PC-9 (cell line): ENCODE data around the gene NAPSA. TPM values are rescaled to one million over a fixed set of nuclear protein-coding genes. Genes with fewer than 3 reads are reported as not detected.

Experiments
- BruUV-seq: library from RNA; stranded (reverse); fragments of 400-500 nt; replicated peaks from 2 replicates; lab custom pipeline; 2021; lab: Mats Ljungman, UMichigan
- CTCF ChIA-PET: fragments of 300-600 bp; sonication (Branson Sonifier 250); formaldehyde crosslinking; loops from one replicate; lab custom pipeline; 2022; ENCODE audit warnings: antibody characterized with exemption; lab: Charles Lee
- POLR2A ChIA-PET: fragments of 300-600 bp; sonication (Branson Sonifier 250); formaldehyde crosslinking; loops from one replicate; lab custom pipeline; 2022; ENCODE audit warnings: antibody characterized with exemption; ENCODE audit not compliant: unreplicated experiment; lab: Charles Lee
- DNase-seq, 2 experiments: peaks; one replicate each; pipeline versions ENCODE4 v3.0.0 to v3.0.0-alpha.2; 2015 to 2022; ENCODE audit warnings: mixed read lengths in 1 of 2
- H2AFZ ChIP-seq: fragments of 200-600 bp; sonication (generic); 2 replicates; pipeline ENCODE4 v1.8.1; 2017; ENCODE audit warnings: antibody characterized with exemption
- H3F3A ChIP-seq: fragments of 200-600 bp; sonication (generic); 2 replicates; pipeline ENCODE4 v1.8.1; 2017; ENCODE audit warnings: antibody characterized with exemption, mild to moderate bottlenecking, low read depth; ENCODE audit not compliant: insufficient read depth
- H3K27ac ChIP-seq: fragments of 200-600 bp; sonication (generic); 2 replicates; pipeline ENCODE4 v1.6.1; 2016; ENCODE audit warnings: mixed run types
- H3K27me3 ChIP-seq: fragments of 200-600 bp; sonication (generic); 2 replicates; pipeline ENCODE4 v1.6.1; 2016; ENCODE audit warnings: low read depth, mixed run types; ENCODE audit not compliant: insufficient read depth
- H3K36me3 ChIP-seq: fragments of 200-600 bp; sonication (generic); 2 replicates; pipeline ENCODE4 v1.6.1; 2016; ENCODE audit warnings: low read depth, mixed run types
- H3K4me1 ChIP-seq: fragments of 200-600 bp; sonication (generic); replicated peaks from 2 replicates; pipeline ENCODE4 v1.6.1; 2016; ENCODE audit warnings: mixed run types; ENCODE audit not compliant: insufficient read depth
- H3K4me2 ChIP-seq: fragments of 200-600 bp; sonication (generic); 2 replicates; pipeline ENCODE4 v1.6.1; 2017; ENCODE audit warnings: mixed run types
- H3K4me3 ChIP-seq: fragments of 200-600 bp; sonication (generic); 2 replicates; pipeline ENCODE4 v1.6.1; 2016; ENCODE audit warnings: mixed run types
- H3K79me2 ChIP-seq: fragments of 200-600 bp; sonication (generic); 2 replicates; pipeline ENCODE4 v1.6.1; 2017; ENCODE audit warnings: low read depth, mixed run types
- H3K9me2 ChIP-seq: fragments of 200-600 bp; sonication (generic); 2 replicates; pipeline ENCODE4 v1.8.1; 2017; ENCODE audit warnings: mild to moderate bottlenecking; ENCODE audit not compliant: insufficient read depth
- H3K9me3 ChIP-seq: fragments of 200-600 bp; sonication (generic); 2 replicates; pipeline ENCODE4 v1.8.1; 2016; ENCODE audit warnings: low read depth; ENCODE audit not compliant: insufficient read depth
- H4K20me1 ChIP-seq: fragments of 200-600 bp; sonication (generic); 2 replicates; pipeline ENCODE4 v1.8.1; 2017; ENCODE audit not compliant: insufficient read depth
- CTCF ChIP-seq: fragments of 200-600 bp; sonication (generic); conservative IDR thresholded peaks from 2 replicates; pipeline ENCODE4 v1.6.1; 2017; ENCODE audit warnings: mixed run types, antibody characterized with exemption, mild to moderate bottlenecking, moderate library complexity
- EZH2 ChIP-seq: fragments of 200-600 bp; sonication (generic); IDR thresholded peaks from 2 replicates; pipeline ENCODE4 v1.8.0; 2017; ENCODE audit warnings: antibody characterized with exemption, low read depth
- intact Hi-C: fragments of 100-400 bp; cut with micrococcal nuclease; formaldehyde crosslinking; loops from one replicate; pipeline ENCODE4 v1.10.0; 2022; ENCODE audit not compliant: unreplicated experiment
- total RNA-seq: library from RNA; stranded (reverse); gene quantifications from 2 replicates; pipeline ENCODE4 v1.2.3, GENCODE V29; 2021

NAPSA gene
- total RNA-seq, 1 experiment from 2014 or later: 1.7 TPM

GRCh38 chr19:50322234-50322633, 43.2 kb downstream of the NAPSA start:
- TF ChIP-seq EZH2: no peak
- no peak for TF ChIP-seq CTCF
- ChIA-PET CTCF (no interaction called here), POLR2A (interaction anchor here (0.6 kb wide), 1 partner anchor 10 kb away, joined by 7 read pairs; no protein-coding TSS in a partner anchor)
- no peak overlapping the region for H3K4me2 ChIP-seq
- no peak overlapping the region for H3K4me3 ChIP-seq
- H3K27me3 ChIP-seq: peaks cover 27% of the 10 kb centered on the region
- no peaks in the 10 kb centered on the region for H3K36me3 ChIP-seq
- H3K4me1 ChIP-seq: no peaks in the 10 kb centered on the region
- no peak overlapping the region for H2AFZ ChIP-seq
- intact Hi-C loops: no loop called here
- BruUV-seq: no TSS peak
- no peaks in the 10 kb centered on the region for H3K9me3 ChIP-seq
- no peak overlapping the region for H3K27ac ChIP-seq
- peaks cover 19% of the 10 kb centered on the region for H4K20me1 ChIP-seq
- DNase-seq: no peak
- no peaks in the 10 kb centered on the region for H3K9me2 ChIP-seq
- peaks cover 17% of the 10 kb centered on the region; the same call in 1 of the 2 replicates for H3F3A ChIP-seq
- no peaks in the 10 kb centered on the region for H3K79me2 ChIP-seq

- CTCF ChIA-PET: no interaction called here
- Histone ChIP-seq H4K20me1 (peaks cover 18% of the 10 kb centered on the region), H3F3A (peaks cover 17% of the 10 kb centered on the region; the same call in 1 of the 2 replicates), H3K9me2 (no peaks in the 10 kb centered on the region), H3K27me3 (peaks cover 27% of the 10 kb centered on the region), H3K4me3 (no peak overlapping the region), H3K36me3 (no peaks in the 10 kb centered on the region), H3K4me2 (no peak overlapping the region), H3K27ac (no peak overlapping the region), H2AFZ (no peak overlapping the region), H3K4me1 (no peaks in the 10 kb centered on the region), H3K9me3 (no peaks in the 10 kb centered on the region), H3K79me2 (no peaks in the 10 kb centered on the region)
- intact Hi-C loops: no loop called here
- TF ChIP-seq CTCF (no peak), EZH2 (no peak)
- POLR2A ChIA-PET: interaction anchor here (0.6 kb wide), 1 partner anchor 11 kb away, joined by 7 read pairs; no protein-coding TSS in a partner anchor
- DNase-seq: no peak
- no TSS peak for BruUV-seq
Measured at GRCh38 chr19:50321831-50322230, 43.6 kb downstream of the NAPSA start.

- H3K9me2 ChIP-seq: no peaks in the 10 kb centered on the region
- peaks cover 27% of the 10 kb centered on the region for H3K27me3 ChIP-seq
- intact Hi-C loops: no loop called here
- H3K4me1 ChIP-seq: no peaks in the 10 kb centered on the region
- BruUV-seq: no TSS peak
- H2AFZ ChIP-seq: no peak overlapping the region
- peaks cover 8% of the 10 kb centered on the region; the same call in 1 of the 2 replicates for H3F3A ChIP-seq
- TF ChIP-seq CTCF (no peak), EZH2 (no peak)
- ChIA-PET CTCF (no interaction called here), POLR2A (no interaction called here)
- no peaks in the 10 kb centered on the region for H3K36me3 ChIP-seq
- no peak overlapping the region for H3K27ac ChIP-seq
- H3K4me3 ChIP-seq: no peak overlapping the region
- H4K20me1 ChIP-seq: peaks cover 11% of the 10 kb centered on the region
- no peak for DNase-seq
- no peaks in the 10 kb centered on the region for H3K79me2 ChIP-seq
- no peaks in the 10 kb centered on the region for H3K9me3 ChIP-seq
- H3K4me2 ChIP-seq: no peak overlapping the region
Measured at GRCh38 chr19:50320596-50320995, 44.8 kb downstream of the NAPSA start.
